Duodenal mucosa (tissue), 2 donors: ENCODE measurements around the gene LGR6.
A peak's percentile ranks its signal among the peaks of the same experiment; 100 is the strongest.

Experiments
- H3K27ac ChIP-seq: one replicate; pipeline ENCODE4 v1.7.0; 2013; ENCODE audit warnings: low read depth, low read length
- H3K27me3 ChIP-seq, 2 donors: one replicate each; pipeline ENCODE4 v1.7.0; 2013; ENCODE audit warnings: low read length in 2 of 2, control low read depth in 1 of 2; ENCODE audit not compliant: insufficient read depth in 2 of 2, control insufficient read depth in 1 of 2
- H3K36me3 ChIP-seq, 2 donors: one replicate each; pipeline ENCODE4 v1.7.0; 2013; ENCODE audit warnings: low read length in 2 of 2, control low read depth in 1 of 2; ENCODE audit not compliant: insufficient read depth in 2 of 2, control insufficient read depth in 1 of 2
- H3K4me1 ChIP-seq, 2 donors: one replicate each; pipeline ENCODE4 v1.7.0; 2013; ENCODE audit warnings: low read length in 2 of 2, control low read depth in 1 of 2; ENCODE audit not compliant: insufficient read depth in 2 of 2, control insufficient read depth in 1 of 2
- H3K4me3 ChIP-seq, 2 donors: one replicate each; pipeline ENCODE4 v1.7.0; 2013; ENCODE audit warnings: low read length in 2 of 2, low read depth in 1 of 2
- H3K9ac ChIP-seq, 2 donors: one replicate each; pipeline ENCODE4 v1.7.0; 2013; ENCODE audit warnings: low read length in 2 of 2, low read depth in 1 of 2
- H3K9me3 ChIP-seq, 2 donors: one replicate each; pipeline ENCODE4 v1.7.0; 2013; ENCODE audit warnings: low read length in 2 of 2, control low read depth in 1 of 2; ENCODE audit not compliant: control insufficient read depth in 1 of 2

The LGR6 gene

GRCh38 chr1:202159534-202160371, 33.8 kb upstream of the LGR6 start:
- no peaks in the 10 kb centered on the region for H3K9me3 ChIP-seq
- H3K27ac ChIP-seq: peak overlapping the region; percentile 56
- no peaks in the 10 kb centered on the region for H3K27me3 ChIP-seq
- peak overlapping the region; percentile 56 to 63 for H3K4me3 ChIP-seq
- peak overlapping the region; percentile 28 to 79 for H3K9ac ChIP-seq
- no peaks in the 10 kb centered on the region for H3K36me3 ChIP-seq
- H3K4me1 ChIP-seq: peaks cover 22 to 44% of the 10 kb centered on the region in 2 donors

- peak within 1 kb of the TSS; percentile 28 to 79 for H3K9ac ChIP-seq
- peaks cover 15 to 38% of the 10 kb centered on the region in 2 donors for H3K4me1 ChIP-seq
- H3K27ac ChIP-seq: peak within 1 kb of the TSS; percentile 56
- peak within 1 kb of the TSS; percentile 56 to 63 for H3K4me3 ChIP-seq
- H3K36me3 ChIP-seq: no peaks in the 10 kb centered on the region
- H3K9me3 ChIP-seq: no peaks in the 10 kb centered on the region
- no peaks in the 10 kb centered on the region for H3K27me3 ChIP-seq
Observed at GRCh38 chr1:202160377-202160940, 33.1 kb upstream of the LGR6 start, which contains the start of gene PTPN7. Gene PTPN7 (minus strand): TSS chr1:202160602. CDS start chr1:202159402, 1,200 bp downstream.

GRCh38 chr1:202161151-202162046, 32.2 kb upstream of the LGR6 start:
- Histone ChIP-seq H3K27ac (peak overlapping the region; percentile 62), H3K27me3 (no peaks in the 10 kb centered on the region), H3K36me3 (no peaks in the 10 kb centered on the region), H3K4me1 (peaks cover 12 to 35% of the 10 kb centered on the region in 2 donors), H3K9ac (peak overlapping the region; percentile 12 to 79), H3K9me3 (no peaks in the 10 kb centered on the region), H3K4me3 (peak overlapping the region; percentile 56 to 63)

GRCh38 chr1:202162047-202162417, 31.6 kb upstream of the LGR6 start:
- peak overlapping the region in 1 of 2 donors; percentile 43 for H3K4me3 ChIP-seq
- H3K27ac ChIP-seq: peak overlapping the region; percentile 62
- H3K9me3 ChIP-seq: no peaks in the 10 kb centered on the region
- no peaks in the 10 kb centered on the region for H3K36me3 ChIP-seq
- no peaks in the 10 kb centered on the region for H3K27me3 ChIP-seq
- no peak overlapping the region for H3K9ac ChIP-seq
- peaks cover 12 to 35% of the 10 kb centered on the region in 2 donors for H3K4me1 ChIP-seq

- Histone ChIP-seq H3K27ac (no peak overlapping the region), H3K27me3 (no peaks in the 10 kb centered on the region), H3K4me1 (peaks cover 13 to 33% of the 10 kb centered on the region in 2 donors), H3K36me3 (no peaks in the 10 kb centered on the region), H3K9me3 (no peaks in the 10 kb centered on the region), H3K9ac (peak overlapping the region in 1 of 2 donors; percentile 51), H3K4me3 (peak overlapping the region in 1 of 2 donors; percentile 43)
Observed at GRCh38 chr1:202162418-202163280, 30.9 kb upstream of the LGR6 start.

GRCh38 chr1:202163281-202164270, 30.0 kb upstream of the LGR6 start:
- Histone ChIP-seq H3K36me3 (no peaks in the 10 kb centered on the region), H3K9me3 (no peaks in the 10 kb centered on the region), H3K4me3 (peak overlapping the region in 1 of 2 donors; percentile 43), H3K27me3 (no peaks in the 10 kb centered on the region), H3K4me1 (peaks cover 19 to 32% of the 10 kb centered on the region in 2 donors), H3K9ac (peak overlapping the region in 1 of 2 donors; percentile 51), H3K27ac (no peak overlapping the region)

- H3K36me3 ChIP-seq: no peaks in the 10 kb centered on the region
- no peak overlapping the region for H3K4me3 ChIP-seq
- no peak overlapping the region for H3K9ac ChIP-seq
- H3K4me1 ChIP-seq: peaks cover 19 to 32% of the 10 kb centered on the region in 2 donors
- no peak overlapping the region for H3K27ac ChIP-seq
- H3K9me3 ChIP-seq: no peaks in the 10 kb centered on the region
- no peaks in the 10 kb centered on the region for H3K27me3 ChIP-seq
Observed at GRCh38 chr1:202164271-202165037, 29.1 kb upstream of the LGR6 start.

GRCh38 chr1:202165267-202165941, 28.2 kb upstream of the LGR6 start:
- H3K4me3 ChIP-seq: no peak overlapping the region
- H3K9ac ChIP-seq: no peak overlapping the region
- H3K36me3 ChIP-seq: no peaks in the 10 kb centered on the region
- H3K27ac ChIP-seq: no peak overlapping the region
- peaks cover 19 to 30% of the 10 kb centered on the region in 2 donors for H3K4me1 ChIP-seq
- H3K27me3 ChIP-seq: no peaks in the 10 kb centered on the region
- no peaks in the 10 kb centered on the region for H3K9me3 ChIP-seq
